ENCODE measurements around the gene POU3F3. TPM values are rescaled to one million over a fixed set of nuclear protein-coding genes. Genes with fewer than 3 reads are reported as not detected.
A peak's percentile ranks its signal among the peaks of the same experiment; 100 is the strongest.

The POU3F3 gene
- total and polyA plus RNA-seq, 8 donors = not detected

DNA sequence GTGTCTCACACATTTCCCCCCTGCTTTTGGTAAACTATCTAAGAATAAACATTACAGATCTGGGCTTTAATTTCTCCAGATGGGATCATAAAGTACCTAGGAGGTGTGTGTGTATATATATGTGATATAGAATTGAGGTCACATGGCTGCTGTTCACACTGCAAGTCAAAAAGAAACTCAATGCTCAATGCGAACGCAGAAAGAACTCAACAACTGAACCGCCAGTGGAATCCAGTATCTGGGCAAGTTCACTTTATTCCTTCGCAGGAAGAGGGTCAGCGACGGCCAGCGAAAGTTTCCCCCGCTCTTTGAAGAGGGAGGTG, 17.7 kb downstream of the POU3F3 start:
- peaks cover 3 to 8% (median 6%) of the 10 kb centered on the region in 3 donors for H3K4me1 ChIP-seq
- H3K27ac ChIP-seq = no peak overlapping the region
- intact Hi-C loops (cut with DNase I) = no loop called here
- no peak overlapping the region for H3K4me3 ChIP-seq
- no peak for TF ChIP-seq CTCF (IDR thresholded peaks at IDR 0.05)
- ATAC-seq = no peak
- peaks cover 0 to 37% (median 6%) of the 10 kb centered on the region in 4 donors for H3K27me3 ChIP-seq
- H3K36me3 ChIP-seq = no peaks in the 10 kb centered on the region
- no peak for FAIRE-seq
- no peak for DNase-seq
- WGBS, 2 donors = 7 to 14% methylated on average over 8 of the region's 8 CpGs
- no peaks in the 10 kb centered on the region for H3K9me3 ChIP-seq

DNA sequence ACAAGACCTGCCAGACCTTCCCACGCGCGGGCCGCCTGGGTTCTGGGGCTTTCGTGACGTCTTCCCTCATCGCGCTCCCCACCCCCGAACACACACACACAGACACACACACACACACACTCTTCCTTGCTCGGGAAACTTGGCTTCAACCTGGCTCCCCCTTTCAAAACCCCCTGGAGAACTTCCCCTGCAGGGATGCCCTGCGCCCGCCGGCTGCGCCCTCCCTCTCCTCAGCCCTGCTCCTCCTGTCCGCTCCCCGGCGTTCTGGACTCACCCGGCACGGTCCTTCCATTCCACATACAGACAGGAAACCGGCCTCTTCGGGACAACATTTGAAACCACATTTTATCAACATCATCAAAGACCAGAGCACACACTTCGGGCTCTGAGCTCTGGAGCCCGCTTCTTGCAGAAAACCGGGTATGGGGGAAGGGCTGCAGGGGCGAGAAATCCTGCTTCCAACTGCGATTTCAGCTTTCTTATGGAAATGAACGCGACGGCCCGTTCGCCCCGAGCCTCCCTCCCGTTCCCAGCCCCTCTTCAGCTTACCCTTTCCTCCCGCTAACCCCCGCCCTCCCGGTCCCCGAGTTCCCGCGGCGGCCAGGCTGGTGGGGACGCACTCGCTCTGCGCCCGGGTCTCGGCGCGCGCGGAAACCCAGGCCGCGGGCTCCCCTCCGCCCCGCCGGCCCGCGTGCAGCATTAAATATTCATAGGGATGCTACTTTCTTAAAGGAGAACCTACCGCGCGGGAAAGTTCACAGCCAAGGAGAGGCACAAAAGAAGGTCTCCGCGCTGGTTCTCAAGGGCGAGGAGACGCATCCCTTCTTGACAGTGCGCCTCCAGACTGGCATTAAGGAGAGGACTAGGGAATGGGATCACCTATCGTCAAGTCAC, 18.3 kb downstream of the POU3F3 start:
- 3% methylated on average over 60 to 65 of the region's 65 CpGs for WGBS, 2 donors
- no peak for TF ChIP-seq CTCF (IDR thresholded peaks at IDR 0.05)
- Histone ChIP-seq H3K27ac (no peak overlapping the region), H3K4me1 (peaks cover 3 to 8% (median 6%) of the 10 kb centered on the region in 3 donors), H3K27me3 (peaks cover 0 to 30% (median 6%) of the 10 kb centered on the region in 4 donors), H3K9me3 (no peaks in the 10 kb centered on the region), H3K36me3 (no peaks in the 10 kb centered on the region), H3K4me3 (peak overlapping the region in 3 of 4 donors; percentile 52 to 66 (median 53))
- FAIRE-seq (no peak), DNase-seq (no peak), ATAC-seq (no peak)
- intact Hi-C loops (cut with DNase I) = no loop called here

DNA sequence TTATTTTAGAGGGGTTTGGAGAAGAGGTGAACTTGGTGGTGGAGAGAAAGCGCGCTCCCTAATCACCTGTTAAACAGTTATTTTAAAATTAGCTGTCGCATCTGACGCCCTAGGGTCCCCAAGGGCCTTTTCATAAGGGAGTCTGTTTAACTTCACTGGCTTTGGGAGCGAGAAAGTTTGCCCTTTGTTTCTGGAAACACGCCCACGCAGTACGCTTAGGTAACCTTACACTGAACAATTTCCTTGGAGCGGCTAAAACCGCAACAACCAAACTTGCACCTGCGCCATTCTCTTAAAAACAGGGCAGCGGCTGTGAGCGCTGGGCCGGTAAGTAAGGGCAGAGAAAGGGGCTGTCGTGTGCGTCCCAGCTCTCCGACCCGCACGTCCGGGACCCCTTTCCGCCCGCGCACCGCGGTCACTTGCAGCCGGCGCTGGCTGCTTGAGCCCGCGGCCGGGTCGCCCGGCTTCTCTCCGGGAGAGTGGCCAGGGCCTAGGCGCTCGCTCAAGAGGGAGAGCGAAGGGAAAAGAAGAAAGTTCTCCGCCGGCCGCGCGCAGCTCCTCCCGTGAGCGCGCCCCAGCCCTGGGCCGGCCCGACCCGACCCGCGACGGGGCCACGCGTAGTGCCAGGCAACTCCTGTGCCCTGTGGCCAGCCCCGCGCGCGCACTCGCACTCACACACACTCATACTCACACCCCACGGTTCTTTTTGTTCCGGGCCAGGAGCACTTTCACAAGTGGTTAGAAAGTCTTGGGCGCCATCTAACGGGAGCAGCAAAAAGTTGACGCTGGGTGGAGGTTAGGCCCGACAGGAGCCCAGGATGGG, 19.2 kb downstream of the POU3F3 start:
- Histone ChIP-seq H3K27ac (no peak overlapping the region), H3K9me3 (no peaks in the 10 kb centered on the region), H3K4me1 (peaks cover 3 to 8% (median 6%) of the 10 kb centered on the region in 3 donors), H3K36me3 (no peaks in the 10 kb centered on the region), H3K27me3 (peaks cover 0 to 22% (median 4%) of the 10 kb centered on the region in 4 donors), H3K4me3 (peak overlapping the region; percentile 26 to 66 (median 52))
- 1% methylated on average over 55 to 63 of the region's 63 CpGs for WGBS, 2 donors
- intact Hi-C loops (cut with DNase I) = no loop called here
- ATAC-seq (peak; percentile 83 to 96 (median 96)), DNase-seq (peak; percentile 53 to 79 (median 70)), FAIRE-seq (no peak)
- TF ChIP-seq CTCF (IDR thresholded peaks at IDR 0.05) = peak in 3 of 4 donors; percentile 32 to 42 (median 39)

- no peak for DNase-seq
These were observed 19.8 kb downstream of the POU3F3 start for GRCh38 chr2:104873689-104874054.

More at GRCh38 chr2:104873689-104874054, 19.8 kb downstream of the POU3F3 start:
- intact Hi-C loops (cut with DNase I) = no loop called here
- H3K4me3 ChIP-seq = peak overlapping the region in 2 of 4 donors; percentile 52 to 66
- H3K27ac ChIP-seq = no peak overlapping the region
- peaks cover 3 to 8% (median 6%) of the 10 kb centered on the region in 3 donors for H3K4me1 ChIP-seq
- ATAC-seq (no peak), FAIRE-seq (no peak)
- no peak for TF ChIP-seq CTCF (IDR thresholded peaks at IDR 0.05)
- no peaks in the 10 kb centered on the region for H3K9me3 ChIP-seq
- H3K27me3 ChIP-seq = peaks cover 0 to 18% (median 2%) of the 10 kb centered on the region in 4 donors
- H3K36me3 ChIP-seq = no peaks in the 10 kb centered on the region
- 47 to 48% methylated on average over 17 of the region's 17 CpGs for WGBS, 2 donors
